H1 (cell line): ENCODE results near the gene EVC2. TPM values are rescaled to one million over a fixed set of nuclear protein-coding genes. Genes with fewer than 3 reads are reported as not detected.

Source experiments
- CTCF ChIA-PET: fragments of 300-600 bp; sonication (Branson Sonifier 250); formaldehyde crosslinking; loops from one replicate; lab custom pipeline; 2021; ENCODE audit not compliant: partially characterized antibody; lab: Charles Lee
- POLR2A ChIA-PET: fragments of 300-600 bp; sonication (Branson Sonifier 250); formaldehyde crosslinking; loops from one replicate; lab custom pipeline; 2021; ENCODE audit warnings: inconsistent platforms; ENCODE audit not compliant: partially characterized antibody; lab: Charles Lee
- DNase-seq, 2 experiments: peaks; one replicate each; pipeline versions ENCODE4 v3.0.0 to v3.0.0-alpha.2; 2010 to 2022; ENCODE audit warnings: low spot score in 2 of 2, low read depth in 1 of 2, mixed read lengths in 1 of 2
- FAIRE-seq: peaks from 2 replicates; lab custom pipeline; 2011; peaks lifted over from hg19 to GRCh38; lab: Jason Lieb, UNC
- H2AFZ ChIP-seq: 2 replicates; pipeline ENCODE4 v1.8.1; 2012; ENCODE audit warnings: low read length, inconsistent platforms
- H2AK5ac ChIP-seq: 2 replicates; pipeline ENCODE4 v1.6.1; 2013; ENCODE audit warnings: low read depth, low read length
- H2BK120ac ChIP-seq: replicated peaks from 2 replicates; pipeline ENCODE3; 2013; ENCODE audit warnings: low read depth, low read length, inconsistent platforms
- H2BK12ac ChIP-seq: 2 replicates; pipeline ENCODE4 v1.6.1; 2013; ENCODE audit warnings: low read depth, low read length
- H2BK15ac ChIP-seq: 2 replicates; pipeline ENCODE4 v1.6.1; 2013; ENCODE audit warnings: low read length
- H2BK20ac ChIP-seq: 2 replicates; pipeline ENCODE4 v1.6.1; 2013; ENCODE audit warnings: low read length
- H2BK5ac ChIP-seq: 2 replicates; pipeline ENCODE4 v1.6.1; 2013; ENCODE audit warnings: low read depth, low read length
- H3K14ac ChIP-seq: 2 replicates; pipeline ENCODE4 v1.6.1; 2013; ENCODE audit warnings: inconsistent platforms; ENCODE audit not compliant: insufficient read length
- H3K18ac ChIP-seq: 2 replicates; pipeline ENCODE4 v1.6.1; 2013; ENCODE audit warnings: low read length; ENCODE audit errors: extremely low read depth
- H3K23ac ChIP-seq: 2 replicates; pipeline ENCODE4 v1.6.1; 2013; ENCODE audit warnings: inconsistent platforms; ENCODE audit not compliant: insufficient read length
- H3K23me2 ChIP-seq: 2 replicates; pipeline ENCODE4 v1.6.1; 2013; ENCODE audit warnings: low read depth, low read length
- H3K27ac ChIP-seq: 2 replicates; pipeline ENCODE4 v1.6.1; 2011; ENCODE audit warnings: low read depth, low read length, inconsistent platforms
- H3K27me3 ChIP-seq, 4 experiments: replicated peaks in 1 of 4; 1 replicate in 1 of 4; 2 replicates in 3 of 4; pipeline versions ENCODE4 v1.6.1 to v1.8.1; 2011 to 2013; ENCODE audit warnings: low read length in 3 of 4, mild to moderate bottlenecking in 3 of 4, inconsistent platforms in 2 of 4, mixed read lengths in 2 of 4, moderate library complexity in 1 of 4; ENCODE audit not compliant: control insufficient read depth in 3 of 4, insufficient read depth in 3 of 4; ENCODE audit errors: extremely low read depth in 1 of 4
- H3K36me3 ChIP-seq, 4 experiments: 2 replicates each; pipeline versions ENCODE4 v1.6.1 to v1.8.1; 2011 to 2013; ENCODE audit warnings: mild to moderate bottlenecking in 4 of 4, low read length in 3 of 4, moderate library complexity in 2 of 4, control low read depth in 1 of 4, inconsistent platforms in 1 of 4; ENCODE audit not compliant: insufficient read depth in 4 of 4, control insufficient read depth in 2 of 4
- H3K4ac ChIP-seq: replicated peaks from 2 replicates; pipeline ENCODE3; 2013; ENCODE audit warnings: low read length, low read depth, mixed read lengths, inconsistent platforms; ENCODE audit not compliant: insufficient read length
- H3K4me1 ChIP-seq, 4 experiments: replicated peaks in 1 of 4; 1 replicate in 1 of 4; 2 replicates in 3 of 4; pipeline versions ENCODE4 v1.6.1 to v1.8.1; 2011 to 2013; ENCODE audit warnings: low read length in 3 of 4, inconsistent platforms in 2 of 4, mixed read lengths in 1 of 4; ENCODE audit not compliant: insufficient read depth in 4 of 4, control insufficient read depth in 3 of 4
- H3K4me2 ChIP-seq, 2 experiments: 2 replicates each; pipeline versions ENCODE4 v1.6.1 to v1.8.1; 2011 to 2013; ENCODE audit warnings: low read depth in 2 of 2, low read length in 2 of 2, control low read depth in 1 of 2, inconsistent platforms in 1 of 2, mild to moderate bottlenecking in 1 of 2; ENCODE audit not compliant: insufficient read depth in 1 of 2
- H3K4me3 ChIP-seq, 4 experiments: fragments of 200-600, 300-600 bp in 1 of 4; sonication (generic), shearing (Covaris generic), sonication (Bioruptor Twin) in 1 of 4; 2 replicates each; pipeline versions ENCODE4 v1.5.1 to v1.8.1; 2011 to 2016; ENCODE audit warnings: low read length in 4 of 4, low read depth in 3 of 4, control low read depth in 2 of 4, inconsistent platforms in 2 of 4, mild to moderate bottlenecking in 2 of 4, mixed read lengths in 1 of 4, moderate library complexity in 1 of 4; ENCODE audit not compliant: insufficient read depth in 2 of 4; ENCODE audit errors: extremely low read depth in 1 of 4
- H3K56ac ChIP-seq: replicated peaks from 2 replicates; pipeline ENCODE3; 2013; ENCODE audit warnings: low read depth, mild to moderate bottlenecking, mixed read lengths, low read length, inconsistent platforms; ENCODE audit not compliant: insufficient read length
- H3K79me1 ChIP-seq: 2 replicates; pipeline ENCODE4 v1.6.1; 2013; ENCODE audit warnings: low read depth, low read length, control low read depth
- H3K79me2 ChIP-seq, 2 experiments: 2 replicates each; pipeline versions ENCODE4 v1.6.1 to v1.8.1; 2012 to 2013; ENCODE audit warnings: low read length in 2 of 2, mild to moderate bottlenecking in 2 of 2, inconsistent platforms in 1 of 2; ENCODE audit not compliant: insufficient read depth in 2 of 2, control insufficient read depth in 1 of 2
- H3K9ac ChIP-seq, 4 experiments: replicated peaks in 1 of 4; 1 replicate in 1 of 4; 2 replicates in 3 of 4; pipeline versions ENCODE4 v1.6.1 to v1.8.1; 2011 to 2013; ENCODE audit warnings: low read depth in 3 of 4, low read length in 3 of 4, control low read depth in 2 of 4, mild to moderate bottlenecking in 2 of 4, moderate library complexity in 2 of 4, inconsistent platforms in 1 of 4; ENCODE audit errors: extremely low read depth in 1 of 4
- H3K9me3 ChIP-seq, 2 experiments: 2 replicates each; pipeline versions ENCODE4 v1.6.1 to v1.8.1; 2012 to 2013; ENCODE audit warnings: mild to moderate bottlenecking in 2 of 2, moderate library complexity in 2 of 2, control low read depth in 1 of 2, inconsistent platforms in 1 of 2, low read depth in 1 of 2, low read length in 1 of 2, mixed read lengths in 1 of 2; ENCODE audit not compliant: insufficient read depth in 2 of 2
- H4K20me1 ChIP-seq, 2 experiments: replicated peaks in 1 of 2; 2 replicates each; pipeline versions ENCODE3 to v1.8.1; 2011 to 2013; ENCODE audit warnings: inconsistent platforms in 2 of 2, low read length in 2 of 2, mild to moderate bottlenecking in 1 of 2; ENCODE audit not compliant: insufficient read depth in 2 of 2, control insufficient read depth in 1 of 2
- H4K5ac ChIP-seq: 2 replicates; pipeline ENCODE4 v1.6.1; 2013; ENCODE audit warnings: low read length, low read depth, mixed read lengths, inconsistent platforms; ENCODE audit not compliant: insufficient read length
- H4K8ac ChIP-seq: 2 replicates; pipeline ENCODE4 v1.8.0; 2013; ENCODE audit warnings: mild to moderate bottlenecking, moderate library complexity, low read length, inconsistent platforms; ENCODE audit not compliant: insufficient read depth; ENCODE audit errors: extremely low read depth
- H4K91ac ChIP-seq: replicated peaks from 2 replicates; pipeline ENCODE3; 2013; ENCODE audit warnings: low read length, mixed read lengths, inconsistent platforms; ENCODE audit not compliant: insufficient read length
- CHD2 ChIP-seq: IDR thresholded peaks from 2 replicates; pipeline ENCODE4 v1.6.1; 2012; ENCODE audit warnings: low read length, improper control_type of control experiment
- JUN ChIP-seq: IDR thresholded peaks from 2 replicates; pipeline ENCODE4 v1.6.1; 2011; ENCODE audit warnings: low read depth, mild to moderate bottlenecking, improper control_type of control experiment, low read length
- POLR2AphosphoS5 ChIP-seq: IDR thresholded peaks from 2 replicates; pipeline ENCODE4 v1.6.1; 2011; ENCODE audit warnings: low read depth, low read length
- SIN3A ChIP-seq, 2 experiments: IDR thresholded peaks in 1 of 2; conservative IDR thresholded peaks in 1 of 2; 2 replicates each; pipeline ENCODE4 v1.6.1; 2011 to 2012; ENCODE audit warnings: low read length in 2 of 2, improper control_type of control experiment in 1 of 2, low read depth in 1 of 2, mild to moderate bottlenecking in 1 of 2
- SP4 ChIP-seq: IDR thresholded peaks from 2 replicates; pipeline ENCODE4 v1.6.1; 2012; ENCODE audit warnings: low read length, inconsistent platforms
- WGBS, 2 experiments: shearing (Covaris generic) in 1 of 2; methylation state at CpG; one replicate each; pipeline versions ENCODE4 v1.1.6 to v1.1.7; 2013 to 2015; ENCODE audit warnings: low lambda C conversion rate in 2 of 2, mixed read lengths in 2 of 2, inconsistent platforms in 1 of 2, low coverage in 1 of 2, missing lambda C conversion rate in 1 of 2; ENCODE audit not compliant: insufficient replicate concordance in 2 of 2, insufficient coverage in 1 of 2, insufficient read length in 1 of 2; ENCODE audit errors: extremely low coverage in 1 of 2, missing lambda C conversion rate in 1 of 2; 5-methylcytosine and 5-hydroxymethylcytosine counted together
- polyA plus RNA-seq, 7 experiments: library from polyadenylated mRNA; depleted of rRNA in 3 of 7; stranded (reverse) in 5 of 7; unstranded in 2 of 7; fragments of >200 nt in 5 of 7; fragments of 200-250 nt in 2 of 7; gene quantifications; 1 replicate in 5 of 7; 2 replicates in 1 of 7; 4 replicates in 1 of 7; pipeline versions ENCODE4 v1.2.1 to v1.2.3, GENCODE V29; 2011 to 2013; ENCODE audit warnings: missing spikeins in 2 of 7, mixed read lengths in 2 of 7
- total RNA-seq: library from RNA; stranded (reverse); fragmentation: NEBNext Ultra II Directional; extraction: Animal tissue kit (Norgen Biotek cat#: 25700); gene quantifications from 2 replicates; pipeline ENCODE4 v1.2.1, GENCODE V29; 2021

The EVC2 gene
- total and polyA plus RNA-seq, 2 of the 8 experiments (the other 6 are each of a cell fraction or from before 2014, with no cell fraction given), result 0.73 to 5.9 TPM

GRCh38 chr4:5689065-5689464 is 19.3 kb downstream of the EVC2 start:
- Histone ChIP-seq H4K5ac (no peak overlapping the region), H3K4me2 (no peak overlapping the region), H2BK15ac (no peak overlapping the region), H4K20me1 (peaks cover 0 to 6% of the 10 kb centered on the region in 2 experiments), H3K27me3 (no peaks in the 10 kb centered on the region; a peak in 1 of 7 replicates), H3K79me2 (no peaks in the 10 kb centered on the region), H2BK5ac (no peak overlapping the region), H3K27ac (no peak overlapping the region), H3K23me2 (no peaks in the 10 kb centered on the region), H3K4me3 (no peak overlapping the region), H3K18ac (no peak overlapping the region), H4K8ac (no peak overlapping the region), H3K56ac (no peak overlapping the region), H3K79me1 (no peaks in the 10 kb centered on the region), H3K4ac (no peak overlapping the region), H3K36me3 (peaks cover 3 to 51% (median 11%) of the 10 kb centered on the region in 4 experiments; a peak in 6 of 8 replicates), H3K9me3 (no peaks in the 10 kb centered on the region), H3K4me1 (no peaks in the 10 kb centered on the region), H2AK5ac (no peak overlapping the region), H3K9ac (no peak overlapping the region), H3K14ac (no peak overlapping the region), H4K91ac (no peak overlapping the region), H2AFZ (no peak overlapping the region), H2BK20ac (no peak overlapping the region), H3K23ac (no peak overlapping the region), H2BK12ac (no peak overlapping the region), H2BK120ac (no peak overlapping the region)
- ChIA-PET CTCF (interaction anchor here (1.0 to 1.6 kb wide), 3 partner anchors 12 to 50 kb away, joined by 3 read pairs; partner anchors contain the start of gene EVC), POLR2A (no interaction called here)
- 95% methylated on average over 8 of the region's 8 CpGs; no CpG with 5 or more reads in 1 of the 2 experiments for WGBS, 2 experiments
- FAIRE-seq (no peak), DNase-seq (no peak)
- TF ChIP-seq POLR2AphosphoS5 (no peak), SIN3A (conservative IDR thresholded peaks at IDR 0.05 in 1 of 2, IDR thresholded peaks at IDR 0.05 in 1 of 2; ENCODE audit: low read depth in 1 of 2, low read length in 2 of 2) (no peak), CHD2 (no peak), JUN (no peak), SP4 (no peak)
